NCI-H1694 treated with DMSO at 0.1 percent for 48 hours (cell line): Measurements from ENCODE around the gene XIRP2.
A peak's percentile ranks its signal among the peaks of the same experiment; 100 is the strongest.
"Not testable (repeated sequence)": the region's sequence is repeated elsewhere in the genome, so short reads cannot be mapped to it uniquely, and the experiment has no call there.

Experiments
- DNase-seq: peaks from one replicate; lab custom pipeline; 2025; lab: John Stamatoyannopoulos, UW

XIRP2 gene

GRCh38 chr2:167198576-167198975, 310.3 kb downstream of the XIRP2 start:
- DNase-seq, result no peak

GRCh38 chr2:167200019-167200418, 311.7 kb downstream of the XIRP2 start:
- no peak for DNase-seq

GRCh38 chr2:167209784-167210183, 321.5 kb downstream of the XIRP2 start:
- no peak for DNase-seq

GRCh38 chr2:167212014-167212648, 323.9 kb downstream of the XIRP2 start:
- peak; percentile 64 for DNase-seq

GRCh38 chr2:167215595-167215994, 327.3 kb downstream of the XIRP2 start:
- DNase-seq, result no peak

- no peak for DNase-seq
Measured at GRCh38 chr2:167237478-167237877, 349.2 kb downstream of the XIRP2 start.

- no peak for DNase-seq
Measured at GRCh38 chr2:167240671-167241070, 352.4 kb downstream of the XIRP2 start.

- no peak for DNase-seq
Measured at GRCh38 chr2:167249197-167249596, 360.9 kb downstream of the XIRP2 start.

GRCh38 chr2:167253025-167253424, 364.7 kb downstream of the XIRP2 start:
- DNase-seq, result no peak

- no peak for DNase-seq
Measured at GRCh38 chr2:167254721-167255120, 366.4 kb downstream of the XIRP2 start.

GRCh38 chr2:167258712-167259111, 370.4 kb downstream of the XIRP2 start:
- peak; percentile 27 for DNase-seq

- peak; percentile 9 for DNase-seq
Measured at GRCh38 chr2:167264380-167264779, 376.1 kb downstream of the XIRP2 start.

- DNase-seq, result no peak
Measured at GRCh38 chr2:167265004-167265403, 376.7 kb downstream of the XIRP2 start.

- DNase-seq, result no peak
Measured at GRCh38 chr2:167265722-167266121, 377.4 kb downstream of the XIRP2 start.

- not testable (repeated sequence) for DNase-seq
Measured at GRCh38 chr2:167268245-167268644, 380.0 kb downstream of the XIRP2 start.

- no peak for DNase-seq
Measured at GRCh38 chr2:167271932-167272331, 383.7 kb downstream of the XIRP2 start.

GRCh38 chr2:167275046-167275445, 386.8 kb downstream of the XIRP2 start:
- DNase-seq, result no peak

GRCh38 chr2:167279810-167280209, 391.5 kb downstream of the XIRP2 start:
- DNase-seq, result no peak

GRCh38 chr2:167287212-167287611, 398.9 kb downstream of the XIRP2 start:
- no peak for DNase-seq

- no peak for DNase-seq
Measured at GRCh38 chr2:167289651-167290410, 401.6 kb downstream of the XIRP2 start.

GRCh38 chr2:167292430-167293171, 404.3 kb downstream of the XIRP2 start, which contains the start of gene B3GALT1:
Gene B3GALT1 (plus strand): TSS chr2:167293001.
- peak; percentile 86 for DNase-seq

- DNase-seq, result peak; percentile 29
Measured at GRCh38 chr2:167293172-167293781, 405.0 kb downstream of the XIRP2 start.
